GM18511 (cell line): ENCODE data around the gene TET3.

Source experiments
- ATAC-seq: cut with Tn5 transposase; IDR thresholded peaks from one replicate; pipeline ENCODE4 v1.9.1; 2021; ENCODE audit warnings: mild to moderate bottlenecking, moderate library complexity; ENCODE audit not compliant: unreplicated experiment

Gene TET3

GRCh38 chr2:73963385-73964120 is 21.2 kb upstream of the TET3 start:
- ATAC-seq = peak; percentile 81

- peak; percentile 15 for ATAC-seq
Measured at GRCh38 chr2:73964223-73964622, 20.5 kb upstream of the TET3 start.

GRCh38 chr2:73965053-73965452 is 19.7 kb upstream of the TET3 start:
- no peak for ATAC-seq

GRCh38 chr2:73968357-73968937 is 16.3 kb upstream of the TET3 start:
- ATAC-seq = no peak

GRCh38 chr2:73969356-73969755 is 15.4 kb upstream of the TET3 start:
- ATAC-seq = no peak

GRCh38 chr2:73970141-73970803 is 14.4 kb upstream of the TET3 start:
- no peak for ATAC-seq

- peak; percentile 90 for ATAC-seq
Measured at GRCh38 chr2:73970850-73971471, 13.7 kb upstream of the TET3 start.

GRCh38 chr2:73971722-73972121 is 13.0 kb upstream of the TET3 start:
- no peak for ATAC-seq

GRCh38 chr2:73972846-73973245 is 11.9 kb upstream of the TET3 start:
- ATAC-seq = no peak

GRCh38 chr2:73975731-73976130 is 9.0 kb upstream of the TET3 start:
- no peak for ATAC-seq

- ATAC-seq = no peak
Measured at GRCh38 chr2:73976803-73977202, 7.9 kb upstream of the TET3 start.

- ATAC-seq = no peak
Measured at GRCh38 chr2:73977466-73977865, 7.2 kb upstream of the TET3 start.

- ATAC-seq = peak; percentile 47
Measured at GRCh38 chr2:73979021-73979420, 5.7 kb upstream of the TET3 start.

GRCh38 chr2:73979686-73980085 is 5.0 kb upstream of the TET3 start:
- ATAC-seq = no peak

GRCh38 chr2:73980566-73980965 is 4.1 kb upstream of the TET3 start:
- no peak for ATAC-seq

- peak; percentile 33 for ATAC-seq
Measured at GRCh38 chr2:73981081-73982001, 3.4 kb upstream of the TET3 start.

- ATAC-seq = no peak
Measured at GRCh38 chr2:73982140-73982617, 2.5 kb upstream of the TET3 start.

GRCh38 chr2:73983322-73984202 is 1.1 kb upstream of the TET3 start:
- ATAC-seq = no peak

GRCh38 chr2:73984922-73985307 is 205 bp downstream of the TET3 start:
- peak; percentile 20 for ATAC-seq
